ENCODE results near the gene PCGF3.
"Not testable (repeated sequence)": the region's sequence is repeated elsewhere in the genome, so short reads cannot be mapped to it uniquely, and the experiment has no call there.

PCGF3 gene

DNA sequence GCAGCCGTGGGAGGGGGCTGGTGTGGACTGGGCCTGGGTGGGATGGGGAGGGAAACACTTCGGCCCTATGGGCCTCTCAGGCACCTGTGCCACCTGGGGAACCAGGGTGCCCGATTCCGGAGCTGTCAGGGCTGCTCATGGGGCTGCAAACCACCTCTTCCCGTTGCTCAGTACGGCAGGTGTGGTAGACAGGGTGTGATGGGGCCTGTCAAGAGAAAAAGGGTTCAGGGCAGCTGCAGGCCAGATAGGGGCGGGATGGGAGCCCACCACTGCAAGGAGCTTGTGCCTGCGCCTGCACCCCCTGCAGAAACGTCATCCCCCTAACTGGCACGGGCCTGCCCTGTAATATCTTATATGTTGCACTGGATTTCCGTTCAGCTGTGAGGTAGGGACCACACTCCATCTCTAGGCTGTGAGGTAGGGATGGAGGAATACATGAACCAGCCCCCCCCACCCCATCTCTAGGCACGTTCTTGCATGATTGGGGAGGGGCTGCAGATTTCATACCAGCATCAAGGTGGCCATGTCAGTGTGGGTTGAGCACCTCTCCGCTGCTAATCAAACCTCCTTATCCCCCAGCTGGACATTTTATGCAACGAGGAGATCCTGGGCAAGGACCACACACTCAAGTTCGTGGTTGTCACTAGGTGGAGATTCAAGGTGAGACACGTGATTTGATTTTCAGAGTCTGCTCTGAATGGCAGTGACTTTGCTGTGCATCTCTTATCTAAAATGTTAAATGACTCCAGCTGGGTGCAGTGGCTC lies 59.0 kb downstream of the PCGF3 start:
- no peak for DNase-seq

DNA sequence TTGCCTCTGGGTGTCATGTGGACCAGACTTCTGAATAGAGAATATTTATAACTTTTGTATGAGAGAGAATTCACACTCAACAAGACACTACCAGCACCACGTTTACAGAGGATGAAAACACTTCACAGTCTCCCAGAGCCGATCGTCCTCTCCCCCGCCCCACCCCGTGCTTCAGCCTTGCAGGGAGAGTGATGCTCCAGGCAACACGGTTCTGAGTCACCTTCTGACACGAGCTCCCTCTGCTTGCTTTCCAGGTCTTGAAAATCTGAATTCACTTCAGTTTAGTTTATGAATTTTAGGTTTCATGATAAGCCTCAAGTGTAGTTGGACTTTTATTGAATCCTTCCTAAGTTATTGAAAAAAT lies 60.5 kb downstream of the PCGF3 start:
- no peak for DNase-seq

DNA sequence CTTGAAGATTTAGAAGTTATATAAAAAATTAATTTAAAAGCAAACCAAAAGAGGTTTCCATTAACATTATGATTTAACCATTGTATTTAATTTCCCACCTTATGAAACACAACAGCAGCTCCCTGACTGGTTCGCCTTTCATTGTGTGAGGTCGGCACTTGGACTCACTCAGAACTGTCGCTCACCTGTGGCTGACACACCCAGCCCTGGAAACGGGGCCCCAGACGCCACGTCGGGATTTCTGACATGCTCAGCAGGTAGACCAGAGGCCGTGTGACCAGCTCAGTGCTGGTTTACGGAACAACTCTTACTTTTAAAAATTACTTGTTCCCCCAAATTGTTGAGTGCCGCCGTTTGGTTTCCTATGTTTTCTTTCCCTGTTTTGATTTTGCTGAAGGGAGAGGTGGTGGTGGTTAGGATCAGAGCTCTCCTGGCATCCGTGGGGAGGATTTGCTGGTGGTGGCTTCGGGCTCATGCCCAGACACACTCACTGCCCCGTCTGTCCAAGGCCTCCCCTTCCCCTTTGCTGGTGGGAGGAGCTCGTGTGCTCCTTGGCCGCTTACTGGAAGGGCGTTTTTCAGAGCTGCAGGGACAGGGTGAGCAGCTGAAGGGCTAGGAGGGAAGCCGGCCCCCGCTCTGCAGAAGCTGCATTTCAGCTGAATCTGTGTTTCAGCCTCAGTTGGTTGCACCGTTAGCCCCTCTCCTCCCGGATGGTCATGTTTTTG lies 61.1 kb downstream of the PCGF3 start:
- no peak for DNase-seq

DNA sequence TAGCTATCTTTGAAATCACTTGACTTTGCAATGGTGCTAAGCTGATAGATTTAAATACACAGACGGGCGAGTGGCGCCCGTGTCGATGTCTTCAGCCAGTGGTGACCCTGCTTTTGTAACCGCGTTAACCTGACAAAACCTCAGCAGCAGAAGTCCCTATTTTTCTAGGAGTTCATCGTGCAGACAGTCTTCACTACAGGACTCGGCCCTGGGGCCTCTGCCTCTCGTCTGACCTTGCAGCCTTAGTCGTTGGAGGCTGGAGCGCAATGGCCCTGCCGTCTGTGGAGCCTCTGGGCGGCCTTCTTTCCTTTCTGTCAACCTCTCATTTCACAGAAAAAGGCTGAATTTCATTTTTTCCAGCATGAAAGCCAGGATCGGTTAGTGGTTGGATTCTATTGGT lies 62.4 kb downstream of the PCGF3 start:
- DNase-seq = no peak

DNA sequence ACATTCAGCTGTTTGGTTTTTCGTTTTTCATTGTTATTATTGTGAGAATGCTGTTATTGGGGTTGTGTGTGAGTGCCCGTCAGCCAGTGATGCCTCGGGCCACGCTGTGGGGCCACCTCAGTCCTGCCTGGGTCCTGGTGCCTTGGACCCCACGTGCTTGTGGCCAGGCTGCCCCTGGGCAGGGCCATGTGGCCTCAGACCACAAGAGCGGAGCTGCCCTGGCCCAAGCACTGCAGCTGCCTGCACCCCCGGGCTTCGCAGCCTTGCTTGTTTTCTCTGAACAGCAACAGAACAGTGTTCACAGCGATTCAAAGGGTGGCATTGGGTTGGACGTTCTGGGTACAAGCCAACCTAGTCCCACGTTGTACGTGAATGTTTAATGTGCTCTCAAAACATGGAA lies 63.4 kb downstream of the PCGF3 start:
- no peak for DNase-seq

DNA sequence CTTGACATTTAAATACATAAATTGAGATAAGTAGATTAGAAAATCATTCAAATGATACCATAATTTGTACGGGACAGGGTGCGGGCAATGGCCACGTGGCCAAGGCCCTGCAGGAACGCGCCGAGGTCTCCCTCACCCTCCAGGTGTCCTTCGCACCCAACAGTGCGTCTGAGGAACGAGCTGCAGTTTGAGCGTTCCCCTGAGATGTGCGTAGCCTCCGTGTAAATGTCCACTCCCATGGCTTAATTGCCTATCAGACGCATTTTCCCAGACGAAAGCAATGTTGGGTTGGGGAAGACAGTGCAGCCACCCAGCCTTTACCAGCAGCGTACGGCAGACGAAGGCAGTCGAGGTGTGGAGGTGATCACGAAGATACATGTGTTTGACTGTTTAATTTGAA lies 63.9 kb downstream of the PCGF3 start:
- DNase-seq = no peak

DNA sequence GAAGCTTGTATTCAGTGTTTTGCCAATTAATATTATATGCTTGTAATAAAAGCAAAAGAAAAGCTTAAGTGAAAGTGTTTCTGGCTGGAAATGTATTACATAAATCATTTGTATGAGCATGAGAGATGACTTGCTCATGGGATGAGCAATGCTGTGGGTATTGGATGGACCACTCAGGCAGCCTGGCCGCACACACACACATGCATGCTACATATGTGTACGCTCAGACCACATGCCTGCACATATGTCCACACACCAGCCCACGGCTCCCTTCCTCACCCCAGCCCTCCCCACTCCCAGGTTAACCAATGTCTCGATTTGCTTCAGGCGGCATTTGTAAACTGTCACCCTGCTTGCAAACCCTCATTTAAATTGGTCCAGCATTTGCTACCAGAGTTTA lies 64.4 kb downstream of the PCGF3 start:
- DNase-seq = no peak

DNA sequence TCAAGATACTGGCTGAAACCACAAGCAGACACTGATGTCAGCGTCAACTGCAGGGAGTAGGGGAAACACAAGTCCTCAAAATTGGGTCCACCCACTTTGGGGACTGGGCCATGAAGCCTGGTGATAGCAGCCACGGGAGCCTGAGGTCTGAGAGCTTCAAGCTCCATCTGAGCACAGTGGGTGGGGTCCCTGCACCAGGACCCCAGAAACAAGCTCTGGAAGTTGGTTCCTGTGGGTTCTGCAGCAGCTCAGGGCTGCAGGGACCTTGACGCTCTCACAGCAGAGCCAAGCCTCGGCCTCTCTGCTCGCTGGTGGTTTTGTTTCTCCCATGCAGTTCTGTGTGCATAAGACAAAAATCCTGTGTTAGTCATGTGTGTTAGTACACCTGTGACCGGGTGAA lies 65.8 kb downstream of the PCGF3 start:
- DNase-seq = no peak

DNA sequence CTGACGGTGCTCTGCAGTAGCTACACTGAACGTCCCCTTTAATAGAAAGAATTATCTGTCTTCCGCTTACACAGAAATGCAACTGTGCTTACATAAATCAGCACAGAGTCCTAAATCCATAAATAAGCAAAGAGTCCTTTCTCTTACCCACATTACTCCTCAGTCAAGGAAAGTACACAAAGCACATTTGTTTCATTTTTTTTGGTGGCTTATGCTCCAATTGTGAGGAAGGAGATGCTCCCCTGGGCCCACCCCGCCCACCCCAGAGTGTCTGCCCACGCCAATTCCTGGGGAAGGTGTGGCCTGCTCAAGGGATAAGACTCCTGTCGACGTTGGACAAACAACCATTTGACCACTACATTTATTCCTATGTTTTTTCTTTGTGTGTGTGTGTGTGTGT lies 66.5 kb downstream of the PCGF3 start:
- no peak for DNase-seq

DNA sequence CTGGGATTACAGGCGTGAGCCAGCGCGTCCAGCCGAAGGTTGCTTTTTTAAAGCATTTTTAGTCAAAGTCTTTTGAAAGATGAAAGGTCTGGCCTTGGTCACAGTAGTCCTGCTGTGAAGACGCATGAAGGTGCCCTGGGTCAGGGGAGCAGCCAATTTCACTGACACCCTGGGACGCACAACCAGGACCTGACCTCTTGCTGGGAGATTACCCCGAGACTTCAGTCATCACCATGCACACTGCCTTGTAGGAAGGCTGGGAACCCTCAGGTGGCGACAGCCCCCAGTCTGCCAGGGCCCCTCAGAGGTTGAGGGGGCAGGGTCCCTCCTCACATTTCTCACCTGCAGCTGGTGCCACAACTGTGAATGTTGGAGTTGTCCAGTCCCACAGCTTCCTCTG lies 67.1 kb downstream of the PCGF3 start:
- no peak for DNase-seq

DNA sequence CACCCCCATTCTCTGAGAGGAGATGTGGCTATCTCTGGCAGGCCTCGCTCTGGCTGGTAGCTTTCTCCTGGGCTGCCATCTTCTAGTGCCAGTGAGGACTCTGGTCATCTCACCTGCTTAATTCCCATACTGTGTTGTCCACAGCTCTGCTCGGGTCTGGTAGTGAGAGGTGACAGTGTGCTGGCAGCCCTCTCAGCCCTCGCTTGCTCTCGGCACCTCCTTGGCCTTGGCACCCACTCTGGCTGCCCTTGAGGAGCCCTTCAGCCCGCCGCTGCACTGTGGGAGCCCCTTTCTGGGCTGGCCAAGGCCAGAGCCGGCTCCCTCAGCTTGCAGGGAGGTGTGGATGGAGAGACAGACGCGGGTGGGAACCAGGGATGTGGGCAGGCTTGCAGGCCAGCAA lies 67.6 kb downstream of the PCGF3 start:
- DNase-seq = no peak

DNA sequence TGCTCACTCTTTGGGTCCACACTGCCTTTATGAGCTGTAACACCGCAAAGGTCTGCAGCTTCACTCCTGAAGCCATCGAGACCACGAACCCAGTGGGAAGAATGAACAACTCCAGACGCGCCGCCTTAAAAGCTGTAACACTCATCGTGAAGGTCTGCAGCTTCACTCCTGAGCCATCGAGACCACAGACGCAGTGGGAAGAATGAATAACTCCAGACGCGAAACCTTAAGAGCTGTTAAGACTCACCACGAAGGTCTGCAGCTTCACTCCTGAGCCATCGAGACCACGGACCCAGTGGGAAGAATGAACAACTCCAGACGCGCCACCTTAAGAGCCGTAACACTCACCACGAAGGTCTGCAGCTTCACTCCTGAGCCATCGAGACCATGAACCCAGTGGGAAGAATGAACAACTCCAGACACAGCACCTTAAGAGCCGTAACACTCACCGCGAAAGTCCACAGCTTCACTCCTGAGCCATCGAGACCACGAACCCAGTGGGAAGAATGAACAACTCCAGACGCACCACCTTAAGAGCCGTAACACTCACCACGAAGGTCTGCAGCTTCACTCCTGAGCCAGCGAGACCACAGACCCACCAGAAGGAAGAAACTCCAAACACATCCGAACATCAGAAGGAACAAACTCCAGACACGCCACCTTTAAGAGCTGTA lies 68.9 kb downstream of the PCGF3 start:
- DNase-seq = not testable (repeated sequence)

DNA sequence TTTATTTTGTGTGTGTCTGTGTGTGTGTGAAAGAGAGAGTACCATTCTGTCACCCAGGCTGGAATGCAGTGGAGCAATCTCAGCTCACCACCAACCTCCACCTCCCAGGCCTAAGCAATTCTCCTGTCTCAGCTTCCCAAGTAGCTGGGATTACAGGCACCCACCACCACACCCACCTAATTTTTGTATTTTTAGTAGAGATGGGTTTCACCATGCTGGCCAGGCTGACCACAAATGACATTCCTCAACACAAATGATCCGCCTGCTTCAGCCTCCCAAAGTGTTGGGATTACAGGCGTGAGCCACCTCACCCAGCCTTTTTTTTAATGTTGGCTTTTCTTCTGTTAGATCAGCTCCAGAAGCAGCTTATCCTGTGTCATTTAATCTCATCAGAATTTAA lies 69.9 kb downstream of the PCGF3 start:
- DNase-seq = not testable (repeated sequence)

DNA sequence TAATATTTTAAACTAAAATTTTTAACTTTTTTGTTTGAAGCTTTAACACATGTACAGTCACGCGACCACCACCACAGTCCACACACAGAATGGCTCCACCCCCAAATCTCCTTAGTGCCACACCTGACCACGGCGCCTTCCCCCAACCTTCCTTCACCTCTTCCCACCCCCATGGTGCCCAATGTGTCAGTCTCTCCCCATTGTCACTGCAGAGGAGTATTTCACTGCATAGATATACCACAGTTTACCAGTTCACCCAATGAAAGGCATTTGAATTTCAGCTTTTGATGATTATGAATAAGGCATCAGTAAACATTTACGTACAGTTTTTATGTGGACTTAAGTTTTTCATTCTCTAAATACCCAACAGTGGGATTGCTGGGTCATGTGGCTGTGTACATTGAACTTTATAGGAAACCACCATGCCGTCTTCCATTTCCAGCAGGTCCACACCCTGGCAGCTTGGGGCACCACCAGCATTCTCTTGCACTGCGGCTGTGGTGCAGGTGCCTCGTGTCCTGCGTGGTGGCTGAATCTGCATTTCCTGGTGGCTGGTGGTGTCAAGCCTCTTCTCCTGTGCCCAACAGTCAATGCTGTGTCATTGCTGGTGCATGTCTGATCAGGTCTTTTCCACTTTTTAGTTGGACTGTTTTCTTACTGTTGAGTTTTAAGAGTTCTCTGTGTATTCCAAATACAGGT lies 71.3 kb downstream of the PCGF3 start:
- no peak for DNase-seq

DNA sequence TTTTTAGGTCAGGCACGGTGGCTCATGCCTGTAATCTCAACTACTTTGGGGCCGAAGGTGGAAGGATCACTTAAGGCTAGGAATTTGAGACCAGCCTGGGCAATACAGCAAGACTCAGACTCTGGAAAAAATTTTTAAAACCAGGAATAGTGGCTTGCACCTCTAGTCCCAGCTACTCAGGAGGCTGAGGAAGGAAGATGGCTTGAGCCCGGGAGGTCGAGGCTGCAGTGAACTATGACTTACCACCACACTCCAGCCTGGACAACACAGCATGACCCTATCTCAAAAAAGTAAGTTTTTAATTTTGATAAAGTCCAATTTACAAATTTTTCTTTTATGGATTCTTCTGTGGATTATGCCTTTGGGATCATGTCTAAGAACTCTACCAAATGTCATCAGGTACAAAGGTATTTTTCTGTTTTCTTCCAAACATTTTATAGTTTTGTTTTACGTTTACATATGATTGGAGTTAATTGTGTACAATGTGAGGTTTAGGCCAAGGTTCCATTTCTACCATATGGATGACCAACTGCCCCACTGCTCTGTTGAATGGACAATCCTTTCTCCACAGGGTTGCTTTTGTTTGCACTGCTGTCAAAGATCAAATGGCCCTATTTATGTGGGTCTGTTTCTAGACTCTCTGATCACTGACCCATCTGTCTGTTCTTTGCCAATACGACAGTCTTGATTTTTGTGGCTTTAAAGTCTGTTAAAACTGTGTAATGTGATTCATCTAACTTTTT lies 72.1 kb downstream of the PCGF3 start:
- no peak for DNase-seq

DNA sequence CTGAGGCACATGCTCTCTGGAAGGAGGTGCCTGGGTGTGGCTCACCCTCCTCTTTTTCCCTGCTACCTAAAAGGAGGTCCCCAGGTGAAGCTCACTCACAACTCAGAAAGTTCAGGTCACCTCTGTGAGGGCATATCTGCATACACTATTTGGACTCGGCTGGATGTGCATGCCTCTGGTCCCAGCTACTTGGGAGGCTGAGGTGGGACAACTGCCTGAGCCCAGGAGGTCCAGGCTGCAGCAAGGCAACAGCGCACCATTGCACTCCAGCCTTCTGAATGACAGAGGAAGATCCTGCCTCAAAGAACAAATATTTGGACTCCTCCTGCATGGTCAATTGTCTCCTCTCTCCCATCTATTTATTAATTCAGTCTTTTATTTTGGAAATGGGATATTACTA lies 73.9 kb downstream of the PCGF3 start:
- DNase-seq = no peak

DNA sequence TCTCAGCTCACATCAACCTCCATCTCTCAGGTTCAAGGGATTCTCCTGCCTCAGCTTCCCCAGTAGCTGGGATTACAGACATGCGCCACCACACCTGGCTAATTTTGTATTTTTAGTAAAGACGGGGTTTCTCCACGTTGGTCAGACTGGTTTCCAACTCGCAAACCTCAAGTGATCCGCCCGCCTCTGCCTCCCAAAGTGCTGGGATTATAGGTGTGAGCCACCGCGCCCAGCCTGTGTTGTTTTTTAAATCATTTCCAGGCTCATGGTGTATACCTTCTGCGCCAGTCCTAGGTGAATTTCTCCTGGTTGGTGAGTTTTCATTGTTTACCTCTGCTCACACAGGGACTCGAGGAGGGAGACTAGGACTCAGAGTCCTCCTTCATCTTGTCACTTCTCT lies 74.6 kb downstream of the PCGF3 start:
- DNase-seq = not testable (repeated sequence)

DNA sequence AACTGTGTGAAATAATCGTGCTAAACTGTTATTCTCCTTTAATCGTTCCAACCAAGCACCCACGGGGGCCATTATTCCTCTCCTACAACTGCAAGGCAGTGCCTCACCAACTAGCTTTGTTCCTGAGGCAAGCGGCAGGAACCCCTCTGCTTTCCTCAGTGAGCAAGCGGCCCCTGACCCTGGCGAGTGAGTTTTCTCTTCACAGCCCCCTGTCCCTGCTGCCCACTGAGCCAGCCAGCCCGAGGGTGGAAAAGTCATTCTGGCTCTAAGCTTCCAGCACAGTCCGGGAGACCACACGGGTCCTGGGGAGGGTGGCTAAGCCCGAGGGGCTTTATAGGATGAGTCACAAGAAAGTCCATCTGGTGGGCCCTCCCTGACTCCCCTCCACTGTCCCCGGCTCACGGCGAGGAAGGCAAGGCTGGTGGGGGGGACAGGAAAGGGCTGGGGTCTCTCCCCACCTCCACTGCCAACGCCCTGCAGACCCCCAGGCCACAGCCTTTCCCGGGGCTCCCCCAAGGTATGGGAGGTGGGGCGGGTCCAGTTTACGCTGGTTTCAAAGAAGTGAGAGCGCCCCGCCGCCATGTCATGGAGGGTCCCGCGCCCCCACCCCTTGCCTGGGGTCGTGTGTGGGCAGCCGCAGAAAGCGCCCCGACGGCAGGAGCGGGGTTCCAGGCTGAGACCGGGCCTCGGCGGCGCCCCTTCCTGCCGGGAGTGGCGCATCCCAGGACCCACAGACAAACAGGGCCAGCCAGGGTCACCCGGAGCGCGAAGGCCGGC lies 75.3 kb downstream of the PCGF3 start:
- no peak for DNase-seq

DNA sequence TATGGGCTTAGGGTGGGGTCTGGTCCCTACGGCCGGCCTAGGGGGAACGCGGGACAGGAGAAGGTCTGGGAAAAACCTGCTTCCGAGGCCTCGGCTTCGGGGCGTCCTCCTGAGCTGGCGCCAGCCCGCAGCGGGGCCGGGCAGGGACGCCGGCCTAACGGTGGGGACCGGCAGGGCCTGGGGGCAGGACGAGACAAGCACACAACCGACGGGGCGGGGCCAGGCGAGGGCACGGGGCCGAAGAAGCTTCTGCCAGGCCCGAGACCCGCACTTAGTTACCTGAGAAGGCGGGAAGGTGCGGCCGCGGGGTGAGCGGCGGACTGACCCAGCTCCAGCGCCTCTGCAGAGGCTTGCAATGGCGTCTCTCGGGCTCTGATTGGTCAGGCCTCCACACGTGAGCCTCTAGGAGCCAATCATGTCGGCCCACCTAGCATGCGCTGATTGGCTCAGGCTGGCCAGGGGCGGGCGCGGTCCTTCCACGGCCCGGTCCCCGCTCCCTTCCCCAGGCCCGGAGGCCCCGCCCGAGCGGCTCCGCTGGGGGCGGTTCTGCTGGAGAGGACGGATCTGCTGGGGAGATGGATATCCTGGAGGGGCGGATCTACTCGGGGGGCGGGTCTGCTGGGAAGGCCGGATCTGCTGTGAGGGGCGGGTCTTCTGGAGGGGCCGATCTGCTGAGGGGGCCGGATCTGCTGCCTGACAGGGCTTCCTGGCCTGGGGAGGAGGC lies 76.0 kb downstream of the PCGF3 start:
- peak; percentile 100 for DNase-seq

DNA sequence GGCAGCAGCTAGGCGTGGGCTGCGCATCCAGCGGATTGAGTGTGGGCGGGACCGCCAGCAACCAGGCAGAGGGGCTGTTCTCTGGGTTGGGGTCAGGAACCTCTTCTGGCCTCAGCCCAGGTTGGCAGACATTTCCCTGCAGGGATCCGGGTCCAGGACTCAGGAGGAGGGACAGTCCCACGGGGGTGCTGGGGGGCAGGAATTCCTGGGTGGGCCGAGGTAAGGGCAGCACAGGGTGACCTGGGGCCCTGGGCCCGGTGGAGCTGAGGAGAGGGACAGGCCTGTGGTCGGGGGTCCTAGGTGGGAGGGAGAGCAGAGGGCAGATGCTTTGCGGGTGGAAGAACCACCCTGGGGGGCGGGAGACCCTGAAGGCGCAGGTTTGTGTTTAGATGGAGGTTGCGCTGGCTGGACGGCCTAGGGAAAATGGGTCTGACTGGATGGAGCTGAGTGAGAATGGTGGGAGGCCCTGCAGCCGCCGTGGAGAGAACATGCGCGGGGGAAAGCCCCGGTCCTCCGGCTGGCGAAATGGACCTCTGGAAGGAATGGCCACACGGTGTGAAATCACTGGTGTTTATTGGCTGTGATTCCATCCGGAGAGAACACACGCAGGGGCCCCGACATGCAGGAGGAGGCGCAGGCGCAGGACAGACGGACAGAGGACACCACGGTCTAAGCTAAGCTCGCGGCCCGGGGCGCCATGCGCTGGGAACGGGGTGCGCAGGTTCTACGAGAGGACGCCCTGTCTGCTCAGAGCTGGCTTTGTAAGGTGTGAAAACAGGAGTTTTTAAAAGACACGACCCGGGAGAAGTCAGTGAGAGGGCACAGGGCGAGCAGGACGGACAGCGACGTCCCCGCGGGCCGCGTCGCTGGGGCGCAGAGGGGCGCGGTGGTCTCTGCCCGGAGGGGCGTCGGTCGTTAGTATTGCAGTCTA lies 79.0 kb downstream of the PCGF3 start:
- DNase-seq = no peak
